RKO (cell line): ENCODE data around the gene SETD5.
"Not testable (repeated sequence)": the region's sequence is repeated elsewhere in the genome, so short reads cannot be mapped to it uniquely, and the experiment has no call there.

Experiments
- DNase-seq: peaks from one replicate; pipeline ENCODE4 v3.0.0-alpha.2; 2016; ENCODE audit warnings: low spot score

SETD5 gene

GRCh38 chr3:9455596-9456131 is 58.2 kb downstream of the SETD5 start:
- no peak for DNase-seq

- no peak for DNase-seq
These were observed 70.0 kb downstream of the SETD5 start for GRCh38 chr3:9467451-9467850.

DNA sequence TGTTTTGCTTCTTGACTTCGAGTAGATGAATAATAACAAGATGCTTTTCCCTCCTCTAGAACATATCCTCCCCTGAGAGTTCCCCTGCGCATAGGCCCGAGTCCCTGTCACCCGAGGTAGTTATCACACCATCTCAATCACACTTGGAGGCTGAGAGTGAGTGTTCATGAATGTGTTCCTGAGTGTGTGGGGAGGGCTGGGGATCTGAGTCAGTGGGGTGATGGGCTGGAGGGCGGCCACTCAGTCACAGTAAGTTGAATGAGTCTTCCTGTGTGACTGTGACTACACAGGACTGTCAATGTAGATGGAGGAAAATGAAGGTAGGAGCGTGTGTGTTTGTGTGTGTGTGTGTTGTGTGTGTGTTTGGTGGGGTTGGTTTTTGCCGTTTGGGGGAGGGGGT is 71.0 kb downstream of the SETD5 start:
- DNase-seq = peak; percentile 47

GRCh38 chr3:9469986-9470385 is 72.6 kb downstream of the SETD5 start:
- no peak for DNase-seq

GRCh38 chr3:9473496-9474065 is 76.2 kb downstream of the SETD5 start:
- no peak for DNase-seq

DNA sequence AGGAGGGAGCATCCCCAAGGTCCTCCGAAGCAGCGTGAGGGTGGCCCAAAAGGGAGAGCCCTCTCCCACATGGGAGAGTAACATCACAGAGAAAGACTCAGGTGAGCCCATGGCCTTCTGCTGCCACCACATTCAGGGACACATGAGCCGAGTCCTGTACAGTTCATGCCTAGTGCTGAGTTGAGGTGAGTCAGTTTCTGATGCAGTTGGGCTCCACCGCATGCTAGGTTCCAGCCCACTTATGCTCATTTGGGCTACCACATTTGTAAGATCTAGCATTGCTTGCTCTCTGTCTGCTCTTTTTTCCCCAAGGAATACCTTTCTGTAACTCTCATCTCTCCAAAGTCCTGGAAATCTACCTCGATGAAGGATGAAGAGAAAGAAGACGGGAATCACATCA is 77.1 kb downstream of the SETD5 start:
- DNase-seq = no peak

GRCh38 chr3:9476935-9477334 is 79.5 kb downstream of the SETD5 start:
- DNase-seq = no peak

DNA sequence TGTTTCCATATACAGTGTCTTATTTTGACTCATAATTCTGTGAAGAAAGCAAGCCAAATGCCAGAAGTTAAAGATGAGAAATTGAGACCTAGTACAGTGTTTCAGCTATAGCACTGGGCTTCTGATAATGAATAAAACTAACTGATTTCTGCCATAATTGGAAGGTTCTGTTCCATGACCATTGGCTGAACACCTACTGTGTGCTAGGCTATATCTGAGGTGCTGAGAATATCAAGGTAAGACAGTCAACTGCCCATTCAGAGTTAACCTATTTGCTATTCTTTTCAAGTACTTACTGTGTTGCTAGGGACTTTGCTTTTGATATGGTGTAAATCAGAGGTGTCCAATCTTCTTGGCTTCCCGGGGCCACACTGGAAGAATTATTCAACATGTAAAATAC is 82.8 kb downstream of the SETD5 start:
- no peak for DNase-seq

DNA sequence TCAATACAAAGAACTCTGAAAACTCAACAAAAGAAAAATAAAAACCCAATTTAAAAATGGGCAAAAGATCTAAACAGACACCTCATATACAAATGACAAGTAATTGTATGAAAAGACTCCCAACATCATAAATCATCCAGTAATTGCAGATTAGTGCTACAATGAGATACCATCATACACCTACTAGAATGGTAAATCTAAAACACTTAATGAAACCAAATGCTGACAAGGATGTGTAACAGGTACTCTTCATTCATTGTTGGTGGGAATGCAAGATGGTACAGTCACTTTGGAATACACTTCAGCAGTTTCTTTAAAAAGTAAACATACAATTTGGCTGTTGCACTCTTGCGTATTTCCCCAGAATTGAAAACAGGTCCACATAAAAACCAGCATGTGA is 87.8 kb downstream of the SETD5 start:
- no peak for DNase-seq

DNA sequence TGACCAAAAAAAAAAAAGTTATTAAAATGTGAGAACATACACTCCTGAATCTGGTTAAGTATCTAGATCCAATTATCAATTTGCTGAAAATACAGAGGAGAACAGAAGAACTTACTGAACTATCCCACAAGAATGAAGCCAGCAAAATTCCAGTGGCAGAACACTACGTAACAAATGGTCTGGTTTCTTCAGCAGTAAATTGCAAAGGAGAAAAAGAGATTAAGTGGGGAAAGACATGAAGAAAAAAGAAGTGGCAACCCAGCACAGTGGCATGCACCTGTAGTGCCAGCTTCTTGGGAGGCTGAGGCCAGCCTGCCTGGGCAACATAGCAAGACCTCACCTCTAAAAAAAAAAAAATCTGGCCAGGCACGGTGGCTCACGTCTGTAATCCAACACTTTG is 94.1 kb downstream of the SETD5 start:
- no peak for DNase-seq

DNA sequence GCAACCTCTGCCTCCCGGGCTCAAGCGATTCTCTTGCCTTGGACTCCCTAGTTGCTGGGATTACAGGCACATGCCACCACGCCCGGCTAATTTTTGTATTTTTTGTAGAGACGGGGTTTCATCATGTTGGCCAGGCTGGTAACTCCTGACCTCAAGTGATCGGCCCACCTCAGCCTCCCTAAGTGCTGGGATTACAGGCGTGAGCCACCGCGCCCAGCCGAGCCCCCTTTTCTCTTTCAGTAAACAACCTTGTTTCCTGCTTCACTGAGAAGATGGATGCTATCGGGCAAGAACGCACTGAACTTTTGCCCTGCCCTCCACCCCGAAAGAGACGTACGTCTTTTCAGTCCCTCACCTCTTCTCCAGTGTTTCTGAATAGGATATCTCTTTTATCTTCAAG is 96.6 kb downstream of the SETD5 start:
- not testable (repeated sequence) for DNase-seq

DNA sequence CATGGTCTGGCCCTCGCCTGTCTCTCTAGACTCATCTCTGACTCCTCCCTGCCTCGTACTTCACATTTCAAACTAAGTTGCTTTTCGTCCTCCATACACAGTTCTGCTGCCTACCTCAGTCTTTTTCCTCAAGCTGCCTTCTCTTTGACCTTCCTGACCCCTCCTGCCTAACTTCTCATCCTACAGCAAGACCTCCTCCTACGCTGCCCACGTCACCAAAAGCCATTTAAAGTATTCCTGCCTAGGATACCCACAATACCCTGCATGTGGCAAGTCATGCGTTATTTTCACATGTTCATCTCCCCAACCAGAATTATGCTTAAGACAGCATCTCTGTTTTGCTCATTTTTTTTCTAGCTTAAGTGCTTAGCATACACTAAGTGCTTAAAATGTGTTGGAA is 99.5 kb downstream of the SETD5 start:
- DNase-seq = no peak

GRCh38 chr3:9497821-9498565 is 100.6 kb downstream of the SETD5 start:
- no peak for DNase-seq

DNA sequence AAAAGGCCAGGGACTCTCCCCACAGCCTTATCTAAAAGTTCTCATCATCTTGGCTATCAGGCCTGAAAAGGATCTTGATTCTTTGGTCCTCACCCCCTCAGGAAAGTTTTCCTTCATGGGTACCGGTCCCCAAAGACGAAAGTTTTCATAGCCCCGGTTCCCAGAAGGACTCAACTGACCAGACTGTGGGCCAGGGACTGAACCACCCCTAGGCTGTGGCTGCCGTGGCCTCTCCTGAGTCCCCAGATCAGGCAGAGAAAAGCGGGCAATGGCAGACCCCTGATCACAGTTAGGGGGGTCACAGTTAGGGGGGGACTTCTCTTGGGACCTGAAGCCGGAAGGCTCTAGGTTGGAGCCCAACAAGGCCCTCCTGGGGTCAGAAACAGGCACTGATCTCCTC is 101.4 kb downstream of the SETD5 start:
- no peak for DNase-seq

- DNase-seq = no peak
These were observed 102.2 kb downstream of the SETD5 start for GRCh38 chr3:9499455-9500107.

- DNase-seq = peak; percentile 17
These were observed 103.0 kb downstream of the SETD5 start for GRCh38 chr3:9500108-9501050.

DNA sequence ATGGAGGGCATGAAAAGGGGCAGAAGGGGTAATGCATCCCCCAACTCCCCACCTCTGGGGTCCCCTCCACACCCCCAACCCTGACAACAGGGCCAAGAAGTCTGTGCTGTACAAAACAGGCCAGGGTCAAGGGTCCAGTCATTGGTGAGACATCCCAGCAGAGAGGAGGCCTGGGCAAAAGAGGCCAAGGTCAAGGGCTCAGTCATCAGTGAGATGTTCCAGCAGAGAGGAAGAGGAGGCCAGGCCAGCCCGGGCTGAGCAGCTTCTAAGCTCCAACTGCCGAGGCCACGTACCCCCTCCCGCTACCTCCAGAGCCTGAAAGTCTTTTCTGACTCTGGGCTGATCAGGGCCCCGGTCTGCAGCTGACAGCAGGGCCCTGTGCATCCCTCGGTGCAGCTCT is 103.8 kb downstream of the SETD5 start:
- DNase-seq = no peak

GRCh38 chr3:9503283-9503682 is 105.9 kb downstream of the SETD5 start:
- peak; percentile 62 for DNase-seq

DNA sequence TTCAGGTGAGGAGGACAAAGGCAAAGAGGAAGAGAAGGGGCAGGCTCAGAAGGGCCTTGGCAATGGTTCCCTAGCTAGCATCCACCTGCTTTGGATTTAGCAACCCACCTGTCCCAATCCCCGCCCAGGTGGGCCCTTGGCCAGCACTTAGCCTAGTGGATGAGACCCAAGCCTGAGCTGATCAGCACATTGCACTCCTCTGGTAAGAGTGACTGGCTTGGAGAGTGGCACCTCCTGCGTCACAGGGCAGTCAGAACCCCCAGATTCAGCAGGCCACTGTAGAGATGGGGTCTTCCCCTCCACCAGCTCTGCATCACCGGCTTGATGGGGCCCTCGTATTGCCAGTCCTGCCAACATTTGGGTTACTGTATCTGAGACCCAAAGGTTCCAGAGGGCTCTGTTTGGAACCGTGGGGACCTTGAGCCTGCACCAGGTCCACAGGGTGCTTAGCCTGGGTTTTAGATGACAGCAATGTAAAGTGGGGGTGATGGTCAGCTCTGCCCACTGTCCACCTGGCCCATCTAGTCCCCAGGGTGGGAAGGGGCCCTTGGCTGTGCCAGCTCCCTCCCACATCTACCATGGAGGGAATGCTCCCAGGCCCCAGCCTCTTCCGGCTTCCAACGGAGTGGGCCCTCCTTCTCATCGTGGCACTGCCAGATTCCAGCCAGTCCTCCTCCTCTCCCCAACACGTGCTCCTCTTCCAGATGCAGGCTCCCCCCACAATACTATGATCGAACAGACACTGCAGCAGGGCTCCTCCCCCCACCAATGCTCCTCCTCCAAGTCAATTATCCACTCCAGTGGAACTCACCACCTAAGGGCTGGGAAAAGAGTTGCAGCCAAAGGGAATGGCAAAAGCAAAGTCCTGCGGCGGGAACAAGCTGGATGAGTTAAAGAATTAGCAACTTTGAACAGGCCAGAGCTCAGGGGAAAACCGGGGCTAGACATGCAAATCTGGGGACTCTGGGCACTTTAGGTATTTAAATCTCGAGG is 110.5 kb downstream of the SETD5 start:
- DNase-seq = no peak

- no peak for DNase-seq
These were observed 111.4 kb downstream of the SETD5 start for GRCh38 chr3:9508781-9509180.
